SW 1271 (cell line): ENCODE data around the gene PROK2.

Experiments
- DNase-seq, 2 experiments: peaks; one replicate each; lab custom pipeline; 2025; lab: John Stamatoyannopoulos, UW

PROK2 gene, protein sequence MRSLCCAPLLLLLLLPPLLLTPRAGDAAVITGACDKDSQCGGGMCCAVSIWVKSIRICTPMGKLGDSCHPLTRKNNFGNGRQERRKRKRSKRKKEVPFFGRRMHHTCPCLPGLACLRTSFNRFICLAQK

GRCh38 chr3:71784914-71785531 is at the start of gene PROK2:
TSS of gene PROK2 (minus strand) at chr3:71785148. CDS start at chr3:71785052, 96 bp downstream.
- DNase-seq = no peak

GRCh38 chr3:71831599-71831998 is 46.7 kb upstream of the PROK2 start:
- DNase-seq = no peak

DNA sequence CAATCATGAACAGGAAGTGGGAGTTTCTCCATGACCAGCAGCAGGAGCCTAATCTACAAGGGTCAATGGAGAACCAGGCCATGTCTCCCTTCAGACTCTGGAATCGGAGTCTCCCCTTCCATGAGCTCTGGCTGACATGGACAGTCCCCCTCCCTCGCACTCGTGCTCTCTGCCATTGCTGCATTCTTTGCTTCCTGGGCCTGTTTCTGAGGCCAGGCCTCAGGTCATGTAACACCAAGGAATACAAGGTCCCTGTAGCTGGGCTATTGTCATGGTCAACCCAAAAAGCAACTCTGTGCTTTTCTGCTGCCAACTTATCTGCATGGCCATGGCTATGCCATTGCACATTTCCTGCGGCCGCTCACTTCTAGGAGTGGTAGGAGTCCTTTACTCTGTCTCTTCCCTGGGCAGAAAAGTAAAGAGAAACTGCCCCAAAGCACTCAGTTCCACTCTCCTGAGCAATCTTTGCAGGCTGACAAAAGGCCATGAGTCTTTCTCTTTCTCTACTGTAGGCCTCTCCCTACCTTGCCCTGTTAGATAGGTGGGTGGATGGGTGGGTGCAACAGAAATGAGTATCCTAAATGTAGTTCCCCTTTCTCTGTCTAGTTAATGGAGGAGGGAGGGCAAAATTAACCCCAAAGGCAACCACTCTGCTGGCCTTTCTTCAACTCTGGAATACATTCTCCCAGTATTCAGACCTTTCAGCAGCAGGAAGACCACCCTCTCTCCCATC is 40.8 kb upstream of the PROK2 start:
- DNase-seq = no peak

GRCh38 chr3:71821116-71821515 is 36.2 kb upstream of the PROK2 start:
- no peak for DNase-seq

- no peak for DNase-seq
Measured at GRCh38 chr3:71817262-71817661, 32.3 kb upstream of the PROK2 start.

GRCh38 chr3:71816767-71817156 is 31.8 kb upstream of the PROK2 start:
- no peak for DNase-seq

DNA sequence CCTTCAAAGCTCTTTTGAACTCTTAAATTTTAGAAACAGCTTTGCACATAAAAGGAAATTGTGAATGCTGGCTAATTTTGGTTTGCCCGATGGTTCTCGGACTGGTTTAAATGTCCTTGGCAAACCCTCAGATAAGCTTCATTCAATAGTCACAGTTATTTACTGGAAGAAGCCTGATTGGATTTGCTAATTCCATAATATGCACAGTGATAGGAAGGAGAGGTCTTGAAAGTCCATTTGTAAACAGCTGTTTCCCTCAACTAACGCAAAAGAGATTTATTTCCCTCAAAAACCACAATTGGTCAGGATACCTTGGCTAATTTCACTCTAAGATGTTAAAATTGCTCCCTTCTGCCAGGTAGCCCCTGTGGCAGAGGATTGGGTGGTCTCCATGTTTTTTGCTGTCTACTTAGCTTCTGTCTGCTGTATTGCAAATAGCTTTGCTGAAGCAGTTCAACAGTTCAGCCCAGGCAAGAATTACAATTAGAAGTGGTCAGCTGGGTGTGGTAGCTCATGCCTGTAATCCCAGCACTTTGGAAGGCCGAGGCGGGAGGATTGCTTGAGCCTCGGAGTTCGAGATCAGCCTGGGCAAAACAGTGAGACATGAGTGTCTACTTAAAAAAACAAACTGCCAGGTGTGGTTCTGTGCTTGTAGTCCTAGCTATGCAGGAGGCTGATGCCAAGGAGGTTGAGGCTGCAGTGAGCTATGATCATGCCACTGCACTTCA is 30.6 kb upstream of the PROK2 start:
- no peak for DNase-seq

GRCh38 chr3:71813704-71814103 is 28.8 kb upstream of the PROK2 start:
- no peak for DNase-seq

DNA sequence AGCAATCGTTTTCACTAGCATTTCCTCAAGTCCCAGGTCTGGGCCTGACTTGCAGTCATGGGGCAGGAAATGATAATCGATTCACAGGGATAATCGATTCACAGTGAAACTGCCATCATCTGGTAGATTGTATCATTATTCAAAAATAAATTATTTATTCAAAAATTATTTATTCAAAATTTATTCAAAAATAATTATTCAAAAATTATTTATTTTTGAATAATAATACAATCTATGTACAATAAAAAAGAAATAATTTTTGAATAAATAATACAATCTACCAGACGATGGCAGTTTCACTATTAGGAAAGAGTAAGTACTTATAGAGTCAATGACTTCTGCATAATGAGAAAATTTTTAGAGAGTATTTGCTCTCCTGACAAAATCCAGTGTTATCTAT is 28.1 kb upstream of the PROK2 start:
- DNase-seq = no peak

DNA sequence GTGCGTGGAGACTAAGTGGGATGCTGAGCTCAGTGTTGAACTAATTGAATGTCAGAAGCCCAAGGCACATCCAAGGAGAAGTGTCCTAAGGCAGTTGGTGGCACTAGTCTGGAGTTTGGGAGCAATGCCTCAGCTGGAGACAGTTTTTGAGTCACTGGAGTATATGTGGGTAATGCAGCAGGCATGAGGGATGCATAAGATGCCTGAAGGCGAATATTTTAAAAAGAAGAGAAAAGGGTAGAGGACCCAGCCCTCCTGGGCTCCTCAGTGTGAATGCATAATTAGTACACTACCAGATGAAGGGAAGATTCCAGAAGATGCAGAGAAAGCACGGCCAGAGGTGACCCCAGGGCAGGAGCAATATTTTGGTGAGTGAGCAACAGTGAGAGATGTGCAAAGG is 25.1 kb upstream of the PROK2 start:
- no peak for DNase-seq

DNA sequence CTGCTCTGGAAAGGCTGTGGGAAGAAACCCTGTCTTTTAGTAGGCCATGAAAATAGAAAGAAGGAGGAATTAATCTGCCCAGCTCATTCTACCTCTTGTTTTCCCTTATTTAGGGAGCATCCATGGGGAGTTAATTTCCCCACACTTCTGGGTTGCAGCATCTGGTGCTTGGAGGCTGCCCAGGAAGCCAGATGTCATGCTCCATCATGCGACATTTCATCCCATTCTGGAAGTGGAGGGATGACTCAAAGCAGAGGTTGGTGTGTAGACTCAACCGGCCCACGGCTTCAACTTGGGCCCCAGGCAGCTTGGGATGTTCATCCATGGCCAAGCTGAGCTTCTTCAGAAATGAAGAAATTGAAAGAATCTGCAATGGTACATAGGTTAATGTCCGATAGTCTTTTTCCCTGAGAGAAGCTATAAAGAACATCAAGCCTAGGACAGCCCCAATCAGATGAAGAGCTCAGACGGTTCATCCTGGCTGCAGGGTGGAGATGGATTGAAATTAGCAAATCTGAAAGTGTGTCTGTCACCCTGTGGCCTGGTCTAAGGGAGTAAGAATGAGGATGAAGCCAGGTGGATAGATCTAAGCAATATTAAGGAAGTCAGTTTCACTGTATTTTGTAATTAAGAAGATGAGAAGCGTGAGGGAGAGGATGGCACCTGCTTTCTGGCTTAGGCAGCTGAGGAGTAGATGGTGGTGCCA is 24.5 kb upstream of the PROK2 start:
- no peak for DNase-seq

DNA sequence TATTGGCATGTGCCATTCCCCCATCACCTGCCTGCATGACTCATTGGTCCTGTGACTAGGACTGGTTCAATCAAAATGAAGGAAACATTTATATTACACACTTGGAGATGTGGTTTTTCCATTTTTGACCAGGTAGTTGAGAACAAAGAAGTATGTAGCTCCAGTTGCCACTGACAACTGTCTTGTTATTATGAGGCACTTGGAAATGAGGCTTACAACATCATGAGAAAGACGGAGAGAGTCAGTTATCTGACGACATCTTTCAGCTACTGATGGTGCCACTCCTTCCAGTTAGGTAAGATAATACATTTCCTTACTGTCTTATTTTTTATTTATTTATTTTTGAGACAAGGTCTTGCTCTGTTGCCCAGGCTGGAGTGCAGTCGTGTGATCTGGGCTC is 21.8 kb upstream of the PROK2 start:
- DNase-seq = no peak

DNA sequence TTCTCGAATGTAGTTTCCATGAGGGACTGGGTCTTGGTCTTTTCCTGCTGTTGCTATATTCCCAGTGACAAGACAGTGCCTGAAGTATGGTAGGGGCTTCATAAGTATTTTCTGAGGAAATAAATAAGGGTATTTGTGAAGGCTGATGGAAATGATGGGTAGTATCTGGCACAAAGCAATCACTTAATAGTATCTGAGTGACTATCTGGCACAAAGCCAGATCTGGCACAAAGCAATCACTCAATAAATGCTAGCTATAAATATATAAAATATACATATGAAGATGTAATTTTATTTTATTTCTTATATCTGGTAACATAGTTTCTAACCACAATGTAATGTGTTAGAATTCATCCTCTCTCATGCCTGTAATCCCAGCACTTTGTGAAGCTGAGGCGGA is 20.7 kb upstream of the PROK2 start:
- DNase-seq = no peak

DNA sequence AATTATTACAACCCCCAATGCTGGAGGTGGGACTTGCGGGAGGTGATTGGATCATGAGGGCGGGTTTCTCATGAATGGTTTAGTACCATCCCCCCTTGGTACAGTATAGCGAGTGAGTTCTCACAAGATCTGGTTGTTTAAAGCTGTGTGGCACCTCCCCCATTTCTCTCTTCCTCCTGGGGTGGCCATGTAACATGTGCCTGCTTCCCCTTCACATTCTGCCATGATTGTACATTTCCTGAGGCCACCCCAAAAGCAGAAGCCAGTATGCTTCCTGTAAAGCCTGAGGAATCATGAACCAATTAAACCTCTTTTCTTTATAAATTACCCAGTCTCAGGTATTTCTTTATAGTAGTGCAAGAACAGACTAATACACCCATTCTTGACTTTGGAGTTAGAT is 20.3 kb upstream of the PROK2 start:
- DNase-seq = no peak

DNA sequence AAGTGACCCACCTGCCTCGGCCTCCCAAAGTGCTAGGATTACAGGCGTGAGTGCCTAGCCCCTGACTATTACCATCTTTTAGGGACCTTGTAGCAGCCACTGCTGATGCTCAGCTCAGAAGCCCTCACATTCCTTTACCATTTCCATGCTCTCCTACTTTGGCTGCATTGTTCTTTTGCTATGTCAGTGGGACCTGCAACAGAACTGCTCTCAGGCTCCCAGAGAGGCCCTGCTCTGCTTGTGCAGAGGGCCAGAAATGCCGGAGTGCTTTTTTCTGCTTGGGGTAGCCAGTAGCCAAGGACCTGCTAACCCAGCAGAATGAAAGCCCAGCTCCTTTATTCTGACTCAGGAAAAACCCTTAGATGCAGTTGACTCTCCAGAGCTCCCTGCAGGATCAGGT is 18.3 kb upstream of the PROK2 start:
- no peak for DNase-seq

DNA sequence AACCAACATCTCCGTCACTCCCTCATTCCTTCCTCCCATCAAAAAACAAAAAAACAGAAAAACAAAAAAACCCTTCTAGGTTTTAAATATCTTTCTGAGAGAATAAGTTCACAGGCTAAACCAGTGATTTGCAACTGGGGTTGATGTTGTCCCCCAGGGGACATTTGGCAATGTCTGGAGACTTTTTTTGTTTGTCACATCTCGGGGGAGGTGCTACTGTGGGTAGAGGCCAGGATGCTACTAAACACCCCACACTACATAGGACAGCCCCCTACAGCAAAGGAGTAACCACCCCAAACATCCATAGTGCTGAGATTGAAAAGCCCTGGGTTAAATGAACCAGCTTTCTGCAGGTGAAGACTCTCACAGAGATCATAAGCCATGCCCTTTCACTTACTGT is 17.0 kb upstream of the PROK2 start:
- DNase-seq = no peak

DNA sequence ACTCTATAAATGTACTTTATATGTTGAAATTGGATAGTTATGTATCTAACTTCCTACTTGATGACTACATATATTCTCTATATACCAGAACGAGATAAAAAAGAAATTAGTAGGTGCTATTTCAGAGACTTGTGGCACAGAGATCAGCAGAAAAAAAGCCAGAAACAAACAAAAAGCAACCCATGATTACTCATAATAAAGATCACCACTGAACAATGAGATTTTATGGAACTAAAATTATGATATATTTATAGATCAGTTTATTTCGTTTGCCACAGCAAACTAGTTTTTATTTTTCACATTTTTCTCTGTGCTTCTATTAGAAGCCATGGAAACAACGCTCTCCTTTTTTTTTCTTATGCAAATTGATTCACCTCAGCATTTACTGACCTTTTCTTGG is 15.1 kb upstream of the PROK2 start:
- no peak for DNase-seq

GRCh38 chr3:71797455-71797854 is 12.5 kb upstream of the PROK2 start:
- DNase-seq = no peak

GRCh38 chr3:71796290-71796689 is 11.3 kb upstream of the PROK2 start:
- no peak for DNase-seq

DNA sequence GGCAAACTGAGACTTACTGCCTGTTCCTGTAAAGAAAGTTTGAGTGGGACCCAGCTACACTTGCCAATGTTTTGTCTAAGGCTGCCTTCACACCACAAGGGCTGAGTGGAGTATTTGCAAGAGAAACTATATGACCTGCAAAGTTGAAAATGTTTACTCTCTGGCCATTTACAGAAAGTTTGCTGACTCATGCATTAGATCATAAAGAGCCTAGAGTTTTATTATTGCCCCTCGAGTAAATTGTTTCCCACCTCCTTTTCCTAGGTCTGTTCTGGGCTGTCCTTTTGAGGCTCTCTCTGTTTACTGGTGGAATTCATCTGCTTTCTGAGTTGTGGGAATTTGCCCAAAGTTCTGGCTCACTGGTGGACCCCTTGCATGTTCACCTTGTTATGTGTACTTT is 6.7 kb upstream of the PROK2 start:
- no peak for DNase-seq

DNA sequence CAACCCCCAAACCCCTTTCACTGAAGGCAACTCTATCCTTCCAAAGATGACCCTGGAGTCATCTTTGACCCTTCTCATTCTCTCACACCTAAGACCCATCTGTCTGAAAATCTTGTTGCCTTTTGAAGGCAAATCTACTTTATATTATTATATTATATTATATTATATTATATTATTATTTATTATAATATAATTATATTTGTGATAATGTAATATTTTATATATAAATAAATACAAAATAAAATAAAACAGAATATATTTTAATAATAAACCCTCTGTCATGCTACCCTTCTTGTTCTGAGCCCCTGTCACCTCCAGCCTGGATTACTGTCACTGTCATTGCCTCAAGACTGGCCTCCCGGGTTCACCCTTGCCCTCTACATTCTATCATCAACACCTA is 5.0 kb upstream of the PROK2 start:
- DNase-seq = no peak

- no peak for DNase-seq
Measured at GRCh38 chr3:71787851-71788405, 3.0 kb upstream of the PROK2 start.
